HEK293T (cell line): ENCODE results near the gene CHMP6.

Source experiments
- CTCF ChIA-PET: fragments of 350-600 bp; formaldehyde crosslinking; extraction: SDS; loops from one replicate; lab custom pipeline; 2021; ENCODE audit warnings: antibody characterized with exemption, inconsistent platforms; lab: Yijun Ruan, JAX
- POLR2A ChIA-PET: fragments of 350-600 bp; formaldehyde crosslinking; extraction: SDS; loops from one replicate; lab custom pipeline; 2020; ENCODE audit warnings: antibody characterized with exemption, inconsistent platforms; lab: Yijun Ruan, JAX
- DNase-seq: peaks from one replicate; pipeline ENCODE4 v3.0.0; 2012; ENCODE audit warnings: mixed read lengths; ENCODE audit errors: extremely low spot score
- ARNT ChIP-seq: fragments of 450-650 bp; IDR thresholded peaks from 2 replicates; pipeline ENCODE4 v1.6.1; 2017; ENCODE audit warnings: mild to moderate bottlenecking
- BHLHE40 ChIP-seq: fragments of 450-650 bp; IDR thresholded peaks from 2 replicates; pipeline ENCODE4 v1.6.1; 2016; ENCODE audit warnings: mild to moderate bottlenecking, moderate library complexity, borderline replicate concordance
- CTBP1 ChIP-seq: fragments of 450-650 bp; IDR thresholded peaks from 2 replicates; pipeline ENCODE4 v1.6.1; 2016; ENCODE audit warnings: borderline replicate concordance
- ELF4 ChIP-seq: fragments of 450-650 bp; IDR thresholded peaks from 2 replicates; pipeline ENCODE4 v1.6.1; 2017; ENCODE audit warnings: antibody characterized with exemption
- FOXA1 ChIP-seq: fragments of 450-650 bp; IDR thresholded peaks from 2 replicates; pipeline ENCODE4 v1.6.1; 2016; ENCODE audit warnings: mild to moderate bottlenecking
- FOXK2 ChIP-seq: fragments of 450-650 bp; IDR thresholded peaks from 2 replicates; pipeline ENCODE4 v1.6.1; 2016; ENCODE audit warnings: mild to moderate bottlenecking
- FOXM1 ChIP-seq: fragments of 450-650 bp; IDR thresholded peaks from 2 replicates; pipeline ENCODE4 v1.6.1; 2017; ENCODE audit warnings: mild to moderate bottlenecking, borderline replicate concordance
- HDGF ChIP-seq: fragments of 450-650 bp; IDR thresholded peaks from 2 replicates; pipeline ENCODE4 v1.6.1; 2017; ENCODE audit warnings: antibody characterized with exemption, borderline replicate concordance
- L3MBTL2 ChIP-seq: fragments of 450-650 bp; conservative IDR thresholded peaks from 2 replicates; pipeline ENCODE4 v1.6.1; 2016; ENCODE audit warnings: mild to moderate bottlenecking
- LEF1 ChIP-seq: fragments of 450-650 bp; IDR thresholded peaks from 2 replicates; pipeline ENCODE4 v1.6.1; 2017; ENCODE audit warnings: mild to moderate bottlenecking, borderline replicate concordance
- NFRKB ChIP-seq: fragments of 450-650 bp; IDR thresholded peaks from 2 replicates; pipeline ENCODE4 v1.6.1; 2016; ENCODE audit warnings: mild to moderate bottlenecking, moderate library complexity
- PKNOX1 ChIP-seq: fragments of 450-650 bp; IDR thresholded peaks from 2 replicates; pipeline ENCODE4 v1.6.1; 2016
- SP1 ChIP-seq: fragments of 450-650 bp; IDR thresholded peaks from 2 replicates; pipeline ENCODE4 v1.6.1; 2017
- SUZ12 ChIP-seq: fragments of 450-650 bp; IDR thresholded peaks from 2 replicates; pipeline ENCODE4 v1.6.1; 2016; ENCODE audit warnings: mild to moderate bottlenecking
- TARDBP ChIP-seq: fragments of 450-650 bp; IDR thresholded peaks from 2 replicates; pipeline ENCODE4 v1.6.1; 2016
- ZNF384 ChIP-seq: fragments of 450-650 bp; IDR thresholded peaks from 2 replicates; pipeline ENCODE4 v1.6.1; 2016

The CHMP6 gene

GRCh38 chr17:80992077-80992947, 671 bp downstream of the CHMP6 start:
- ChIA-PET POLR2A (interaction anchor here (0.7 to 1.6 kb wide), 3 partner anchors 96 to 538 kb away, joined by 3 to 4 read pairs (median 3); no protein-coding TSS in a partner anchor), CTCF (interaction anchor here (0.8 to 2.3 kb wide), 3 partner anchors 31 to 105 kb away, joined by 3 to 5 read pairs (median 3); no protein-coding TSS in a partner anchor)
- TF ChIP-seq L3MBTL2 (no peak), SUZ12 (no peak), LEF1 (no peak), HDGF (no peak), TARDBP (no peak), CTBP1 (no peak), BHLHE40 (no peak), FOXK2 (no peak), PKNOX1 (no peak), SP1 (no peak), FOXM1 (no peak), ZNF384 (no peak), ARNT (no peak), FOXA1 (no peak)
- no peak for DNase-seq

DNA sequence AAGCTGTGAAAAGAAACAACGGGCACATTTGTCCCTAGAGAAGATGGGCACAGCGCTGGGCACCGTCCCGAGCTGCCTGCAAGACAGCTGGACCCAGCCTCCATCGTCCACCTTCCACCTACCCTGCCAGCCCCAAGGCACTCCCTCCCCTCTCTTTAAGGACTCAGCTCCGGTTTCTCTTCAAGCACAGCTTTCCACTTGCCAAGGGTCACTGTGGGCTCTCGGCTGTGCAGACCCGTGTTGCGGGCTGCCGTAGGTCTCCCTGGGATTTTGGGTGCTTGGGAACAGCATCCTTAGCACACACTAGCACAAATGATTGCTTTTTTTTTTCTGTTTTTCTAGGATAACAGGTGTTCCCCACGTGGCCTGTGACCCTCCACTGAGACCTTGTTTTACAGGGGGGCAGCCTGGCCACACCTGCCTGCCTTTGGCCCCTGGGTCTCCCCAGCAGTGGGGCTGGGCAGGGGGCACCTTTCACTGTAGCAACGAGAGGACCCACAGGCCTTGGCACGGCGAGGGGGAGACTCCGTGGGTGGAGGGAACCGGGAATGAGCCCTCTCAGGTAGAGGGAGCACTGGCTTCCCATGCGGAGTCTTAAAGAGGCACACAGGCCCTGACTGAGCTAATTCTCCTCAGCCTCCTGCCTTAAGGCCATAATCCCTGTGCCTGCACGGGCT, 1.4 kb downstream of the CHMP6 start:
- no peak for DNase-seq
- POLR2A ChIA-PET: interaction anchor here (0.7 kb wide), 2 partner anchors 95 to 113 kb away, joined by 3 read pairs; no protein-coding TSS in a partner anchor
- CTCF ChIA-PET: interaction anchor here (0.8 to 2.3 kb wide), 3 partner anchors 30 to 104 kb away, joined by 3 to 5 read pairs (median 3); no protein-coding TSS in a partner anchor
- TF ChIP-seq ARNT (no peak), LEF1 (no peak), PKNOX1 (no peak), FOXK2 (no peak), SP1 (no peak), HDGF (no peak), NFRKB (no peak), ELF4 (no peak), TARDBP (no peak), CTBP1 (no peak), L3MBTL2 (no peak), BHLHE40 (no peak), SUZ12 (no peak), FOXA1 (no peak), FOXM1 (no peak), ZNF384 (no peak)

DNA sequence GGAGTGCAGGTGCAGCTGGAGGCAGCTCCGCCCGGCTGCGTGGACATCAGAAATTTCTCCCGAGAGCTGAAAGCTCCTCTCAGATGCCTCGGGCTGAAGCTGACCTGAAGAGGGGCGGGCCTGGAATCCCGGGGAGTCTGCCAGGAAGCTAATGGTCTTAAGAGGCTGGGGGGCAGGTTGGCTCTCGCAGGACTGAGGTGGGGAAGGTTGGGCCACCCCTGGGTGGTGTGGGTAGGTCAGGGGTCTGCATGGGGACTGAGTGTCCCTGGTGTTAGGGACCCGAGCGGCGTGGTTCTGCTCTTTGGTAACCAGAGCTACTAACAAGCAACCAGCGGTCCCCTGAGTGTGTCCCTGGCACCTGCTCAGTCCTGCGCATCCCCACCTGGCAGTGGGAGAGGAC, 3.5 kb downstream of the CHMP6 start:
- ChIA-PET CTCF (no interaction called here), POLR2A (no interaction called here)
- DNase-seq: no peak
- TF ChIP-seq L3MBTL2 (no peak), ZNF384 (no peak), FOXK2 (no peak), PKNOX1 (no peak), HDGF (no peak), FOXM1 (no peak), FOXA1 (no peak), TARDBP (no peak), SP1 (no peak), CTBP1 (no peak), BHLHE40 (no peak), LEF1 (no peak), SUZ12 (no peak)

DNA sequence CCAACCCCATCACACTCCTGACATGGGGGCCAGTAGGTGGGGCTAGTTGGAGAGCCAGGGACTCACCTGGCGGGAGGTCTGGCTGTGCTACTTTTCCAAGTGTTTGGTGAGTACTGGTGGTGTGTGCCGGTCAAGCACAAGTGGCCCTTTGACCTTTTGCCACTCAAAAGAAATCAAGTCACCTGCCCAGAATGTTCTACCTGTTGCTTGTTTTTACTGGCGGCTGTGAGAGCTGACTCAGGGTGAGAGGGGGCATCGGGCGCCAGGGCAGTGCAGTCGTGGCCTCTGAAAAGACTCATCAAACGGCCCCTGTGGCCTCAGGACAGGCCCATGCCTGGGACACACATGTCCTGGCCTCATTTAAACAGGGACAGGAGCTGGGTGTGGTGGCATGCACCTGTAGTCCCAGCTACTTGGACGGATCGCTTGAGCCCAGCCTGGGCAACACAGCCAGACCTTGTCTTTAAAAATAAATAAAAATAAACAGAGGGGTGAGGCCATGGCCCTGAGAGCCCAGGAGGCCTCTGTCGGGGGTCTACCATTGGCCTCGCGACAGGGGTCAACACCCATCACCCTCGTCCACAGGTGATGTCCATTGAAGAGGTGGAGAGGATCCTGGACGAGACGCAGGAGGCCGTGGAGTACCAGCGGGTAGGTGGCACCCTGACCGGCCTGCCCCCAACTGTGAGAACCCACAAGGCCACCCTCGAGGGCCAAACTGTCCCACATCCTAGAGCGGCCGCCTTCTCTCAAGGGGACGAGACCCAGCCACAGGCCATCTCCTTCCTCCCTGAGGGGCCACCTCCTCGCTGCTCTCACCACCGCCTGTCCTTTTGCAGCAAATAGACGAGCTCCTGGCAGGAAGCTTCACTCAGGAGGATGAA, 5.0 kb downstream of the CHMP6 start:
- POLR2A ChIA-PET: no interaction called here
- CTCF ChIA-PET: no interaction called here
- no peak for DNase-seq
- TF ChIP-seq PKNOX1 (no peak), CTBP1 (no peak), NFRKB (no peak), FOXM1 (no peak), BHLHE40 (no peak), SUZ12 (no peak), ARNT (no peak), ELF4 (no peak), SP1 (no peak), ZNF384 (no peak), FOXK2 (no peak), TARDBP (no peak), L3MBTL2 (no peak), HDGF (no peak), FOXA1 (no peak), LEF1 (no peak)
